SJCRH30 (cell line): ENCODE results near the gene RUNX1. TPM values are rescaled to one million over a fixed set of nuclear protein-coding genes. Genes with fewer than 3 reads are reported as not detected.

Source experiments
- DNase-seq, 2 experiments: peaks; one replicate each; pipeline ENCODE4 v3.0.0-alpha.2; 2015 to 2020
- H3K27ac ChIP-seq: fragments of 250-450 bp; sonication (Bioruptor Pico); 2 replicates; pipeline ENCODE4 v1.5.1; 2020; ENCODE audit warnings: mild to moderate bottlenecking, moderate library complexity
- H3K27me3 ChIP-seq: fragments of 250-450 bp; sonication (Bioruptor Pico); 2 replicates; pipeline ENCODE4 v1.5.1; 2020; ENCODE audit warnings: mild to moderate bottlenecking, moderate library complexity
- H3K36me3 ChIP-seq: fragments of 250-450 bp; sonication (Bioruptor Pico); 2 replicates; pipeline ENCODE4 v1.5.1; 2020; ENCODE audit warnings: mild to moderate bottlenecking, moderate library complexity
- H3K4me1 ChIP-seq: fragments of 250-450 bp; sonication (Bioruptor Pico); 2 replicates; pipeline ENCODE4 v1.5.1; 2020; ENCODE audit warnings: mild to moderate bottlenecking, moderate library complexity
- H3K4me3 ChIP-seq: fragments of 250-450 bp; sonication (Bioruptor Pico); 2 replicates; pipeline ENCODE4 v1.5.1; 2020; ENCODE audit warnings: mild to moderate bottlenecking, moderate library complexity
- H3K9me3 ChIP-seq: fragments of 250-450 bp; sonication (Bioruptor Pico); replicated peaks from 2 replicates; pipeline ENCODE4 v1.5.1; 2020; ENCODE audit warnings: mild to moderate bottlenecking, moderate library complexity
- total RNA-seq: library from RNA; depleted of rRNA; stranded (reverse); fragments of >200 nt; shearing (Covaris generic); gene quantifications from 2 replicates; pipeline ENCODE4 v1.2.3, GENCODE V29; 2014

RUNX1 gene
- total RNA-seq, 1 experiment from 2014 or later: 23.7 TPM

- no peak overlapping the region for H3K4me3 ChIP-seq
Observed at GRCh38 chr21:34992180-34992579, 56.9 kb downstream of the RUNX1 start.

DNA sequence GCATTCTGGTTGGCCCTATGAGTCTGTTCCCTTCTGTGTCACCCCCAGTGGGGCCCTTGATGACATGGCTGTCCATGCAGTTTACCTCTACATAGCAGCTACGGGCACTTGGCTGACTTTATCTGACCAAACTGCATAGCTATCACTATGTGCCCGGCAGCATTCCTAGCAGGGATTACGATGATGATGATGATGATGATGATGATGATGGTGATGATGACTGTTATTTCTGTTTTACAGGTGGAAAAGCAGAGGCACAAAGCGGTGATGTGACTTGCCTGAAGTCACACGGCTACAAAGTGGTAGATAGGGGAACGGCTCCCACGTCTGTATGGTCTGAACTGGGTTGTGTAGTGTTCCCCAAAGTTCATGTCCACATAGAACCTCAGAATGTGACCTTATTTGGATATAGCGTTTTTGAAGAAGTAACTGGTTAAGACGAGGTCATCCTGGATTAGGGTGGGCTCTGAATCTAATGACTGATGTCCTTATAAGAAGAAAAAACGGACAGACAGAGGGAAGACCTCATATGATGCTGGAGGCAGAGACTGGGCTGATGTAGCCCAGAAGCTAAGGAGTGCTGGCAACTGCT lies 57.6 kb downstream of the RUNX1 start:
- no peaks in the 10 kb centered on the region for H3K27me3 ChIP-seq

More at GRCh38 chr21:34992180-34992579, 56.9 kb downstream of the RUNX1 start:
- Histone ChIP-seq H3K4me1 (peaks cover 2% of the 10 kb centered on the region; the same call in 1 of the 2 replicates), H3K9me3 (no peaks in the 10 kb centered on the region), H3K27ac (no peak overlapping the region), H3K36me3 (peaks cover 12% of the 10 kb centered on the region), H3K27me3 (no peaks in the 10 kb centered on the region)
- no peak for DNase-seq

DNA sequence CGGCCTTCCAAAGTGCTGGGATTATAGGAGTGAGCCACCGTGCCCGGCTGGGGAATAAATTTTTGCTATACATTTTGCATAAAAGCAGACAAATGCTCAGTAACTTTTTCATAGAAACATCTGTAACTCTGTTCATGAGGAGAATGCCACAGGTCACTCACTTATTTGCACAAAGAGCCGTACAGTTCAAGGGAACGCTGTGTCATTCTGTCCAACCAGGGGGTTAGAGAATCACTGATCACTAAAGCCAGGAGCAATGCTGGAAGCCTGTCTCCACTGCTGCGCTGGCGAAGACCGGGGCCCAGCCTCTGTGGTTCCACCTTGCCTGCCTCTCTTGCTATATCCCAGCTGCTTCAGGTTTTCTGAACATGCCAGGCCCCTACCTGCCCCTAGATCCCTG lies 58.3 kb downstream of the RUNX1 start:
- H3K4me3 ChIP-seq: no peak overlapping the region
- no peak overlapping the region for H3K27ac ChIP-seq

More for the DNA sequence above, 57.6 kb downstream of the RUNX1 start:
- peaks cover 2% of the 10 kb centered on the region; the same call in 1 of the 2 replicates for H3K4me1 ChIP-seq
- H3K36me3 ChIP-seq: peaks cover 12% of the 10 kb centered on the region
- H3K4me3 ChIP-seq: no peak overlapping the region
- no peak for DNase-seq
- no peaks in the 10 kb centered on the region for H3K9me3 ChIP-seq
- H3K27ac ChIP-seq: no peak overlapping the region

DNA sequence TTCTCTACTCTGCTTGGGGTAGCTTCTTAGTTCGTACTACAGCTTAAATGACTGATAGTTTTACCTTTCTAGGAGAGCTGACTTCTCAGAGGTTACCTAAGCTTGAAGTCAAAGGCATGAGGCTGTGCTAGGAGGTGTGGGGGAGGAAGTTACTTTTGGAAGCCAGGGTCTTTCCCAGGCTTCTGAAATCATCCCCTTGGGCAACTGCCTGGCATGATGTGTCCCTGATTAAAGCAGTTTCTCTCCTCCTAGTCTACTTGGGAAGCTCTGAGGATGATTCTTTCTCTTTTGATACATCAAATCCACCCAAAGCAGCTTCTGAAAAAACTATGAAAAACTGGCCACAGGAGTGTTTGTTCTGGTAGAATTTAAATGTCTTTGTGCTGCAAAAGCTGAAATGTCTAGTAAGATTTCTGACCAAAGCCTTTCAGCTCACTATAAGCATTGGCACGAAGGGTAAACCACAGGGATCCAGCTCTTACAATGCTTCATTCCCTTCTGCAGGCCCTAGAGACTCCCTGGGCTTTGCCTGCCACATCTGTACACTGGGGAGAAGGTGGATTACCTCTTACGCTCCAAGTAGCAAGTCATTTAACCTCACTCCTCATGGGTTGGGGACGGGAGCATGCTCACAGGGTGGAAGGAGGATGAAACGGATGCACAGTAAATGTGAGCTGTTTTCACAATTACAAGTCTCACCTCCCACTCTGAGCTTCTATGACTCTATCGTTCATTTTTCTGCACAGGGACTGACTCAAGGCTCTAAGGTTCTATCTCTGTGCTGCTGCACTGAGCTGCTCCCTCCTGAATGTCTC lies 59.6 kb downstream of the RUNX1 start:
- no peak overlapping the region for H3K27ac ChIP-seq
- H3K4me1 ChIP-seq: peaks cover 2% of the 10 kb centered on the region; the same call in 1 of the 2 replicates

More for the DNA sequence above, 58.3 kb downstream of the RUNX1 start:
- Histone ChIP-seq H3K4me1 (peaks cover 2% of the 10 kb centered on the region; the same call in 1 of the 2 replicates), H3K36me3 (peaks cover 15% of the 10 kb centered on the region), H3K9me3 (no peaks in the 10 kb centered on the region), H3K27me3 (no peaks in the 10 kb centered on the region)
- no peak for DNase-seq

GRCh38 chr21:34988625-34989024 lies 60.5 kb downstream of the RUNX1 start:
- no peak overlapping the region for H3K4me3 ChIP-seq
- no peaks in the 10 kb centered on the region for H3K9me3 ChIP-seq
- H3K27me3 ChIP-seq: no peaks in the 10 kb centered on the region
- H3K36me3 ChIP-seq: peaks cover 18% of the 10 kb centered on the region
- peaks cover 6% of the 10 kb centered on the region for H3K4me1 ChIP-seq
- no peak overlapping the region for H3K27ac ChIP-seq
- no peak for DNase-seq

More for the DNA sequence above, 59.6 kb downstream of the RUNX1 start:
- no peaks in the 10 kb centered on the region for H3K9me3 ChIP-seq
- no peak overlapping the region for H3K4me3 ChIP-seq
- no peaks in the 10 kb centered on the region for H3K27me3 ChIP-seq
- peaks cover 18% of the 10 kb centered on the region for H3K36me3 ChIP-seq
- no peak for DNase-seq

DNA sequence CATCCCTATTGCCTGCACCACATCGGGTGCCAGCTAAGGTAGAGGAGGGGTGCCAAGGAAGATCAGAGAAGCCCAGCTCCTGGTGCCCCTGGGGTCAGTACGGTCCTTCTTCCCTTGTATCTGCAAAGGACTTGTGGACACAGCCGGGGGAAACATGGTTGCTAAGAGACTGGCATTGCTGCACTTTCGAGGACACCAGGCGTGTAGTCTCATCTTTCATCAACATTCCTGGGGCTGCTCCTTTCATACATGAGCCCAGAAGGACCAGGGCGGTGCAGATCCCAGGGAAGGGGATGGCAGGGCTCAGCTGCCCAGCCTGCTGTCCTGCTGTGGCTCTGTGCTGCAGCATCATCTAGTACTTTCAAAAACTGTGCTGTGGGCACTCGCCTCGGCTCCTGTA lies 61.0 kb downstream of the RUNX1 start:
- no peak overlapping the region for H3K4me3 ChIP-seq
- peaks cover 10% of the 10 kb centered on the region for H3K4me1 ChIP-seq
- DNase-seq: peak in 1 of 2 experiments; percentile 35
- no peaks in the 10 kb centered on the region for H3K27me3 ChIP-seq
- H3K9me3 ChIP-seq: no peaks in the 10 kb centered on the region
- peaks cover 17% of the 10 kb centered on the region for H3K36me3 ChIP-seq
- H3K27ac ChIP-seq: no peak overlapping the region

GRCh38 chr21:34987501-34988072 lies 61.5 kb downstream of the RUNX1 start:
- H3K9me3 ChIP-seq: no peaks in the 10 kb centered on the region
- peaks cover 16% of the 10 kb centered on the region for H3K4me1 ChIP-seq
- no peak overlapping the region for H3K4me3 ChIP-seq
- peak overlapping the region; percentile 11; the same call in 1 of the 2 replicates for H3K27ac ChIP-seq
- H3K27me3 ChIP-seq: no peaks in the 10 kb centered on the region
- no peak for DNase-seq
- H3K36me3 ChIP-seq: peaks cover 13% of the 10 kb centered on the region

- Histone ChIP-seq H3K27me3 (no peaks in the 10 kb centered on the region), H3K4me3 (no peak overlapping the region), H3K36me3 (peaks cover 16% of the 10 kb centered on the region), H3K4me1 (peaks cover 16% of the 10 kb centered on the region), H3K9me3 (no peaks in the 10 kb centered on the region), H3K27ac (peak overlapping the region; percentile 11; the same call in 1 of the 2 replicates)
- DNase-seq: peak in 1 of 2 experiments; percentile 46
Observed at GRCh38 chr21:34986561-34987500, 62.3 kb downstream of the RUNX1 start.

- Histone ChIP-seq H3K27ac (no peak overlapping the region), H3K4me3 (no peak overlapping the region), H3K9me3 (no peaks in the 10 kb centered on the region), H3K27me3 (no peaks in the 10 kb centered on the region), H3K36me3 (peaks cover 14% of the 10 kb centered on the region), H3K4me1 (peaks cover 16% of the 10 kb centered on the region)
- DNase-seq: no peak
Observed at GRCh38 chr21:34984356-34985058, 64.6 kb downstream of the RUNX1 start.

DNA sequence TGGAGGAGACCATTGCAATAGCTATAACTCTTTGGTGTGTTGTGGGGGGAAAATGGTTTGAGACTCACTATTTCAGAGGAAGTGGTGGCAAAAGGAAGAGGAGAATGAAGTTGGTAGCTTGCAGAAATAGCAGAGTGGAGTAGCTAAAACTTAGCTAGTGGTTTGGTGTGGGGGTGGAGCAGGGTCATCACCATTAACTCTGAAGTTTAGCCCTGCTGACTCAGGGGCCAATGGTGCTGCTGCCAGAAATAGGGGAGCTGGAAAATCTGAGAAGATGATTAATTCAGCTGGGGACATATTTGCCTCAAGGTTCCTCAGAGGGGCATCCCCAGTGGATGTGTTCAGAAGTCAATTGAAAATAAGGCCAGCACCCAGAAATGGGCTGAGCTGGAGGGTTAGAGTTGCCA lies 65.4 kb downstream of the RUNX1 start:
- H3K4me3 ChIP-seq: no peak overlapping the region
- peaks cover 16% of the 10 kb centered on the region for H3K4me1 ChIP-seq
- peak in 1 of 2 experiments; percentile 25 for DNase-seq
- H3K9me3 ChIP-seq: no peaks in the 10 kb centered on the region
- H3K27ac ChIP-seq: peak overlapping the region; percentile 30
- H3K36me3 ChIP-seq: peaks cover 16% of the 10 kb centered on the region
- no peaks in the 10 kb centered on the region for H3K27me3 ChIP-seq

DNA sequence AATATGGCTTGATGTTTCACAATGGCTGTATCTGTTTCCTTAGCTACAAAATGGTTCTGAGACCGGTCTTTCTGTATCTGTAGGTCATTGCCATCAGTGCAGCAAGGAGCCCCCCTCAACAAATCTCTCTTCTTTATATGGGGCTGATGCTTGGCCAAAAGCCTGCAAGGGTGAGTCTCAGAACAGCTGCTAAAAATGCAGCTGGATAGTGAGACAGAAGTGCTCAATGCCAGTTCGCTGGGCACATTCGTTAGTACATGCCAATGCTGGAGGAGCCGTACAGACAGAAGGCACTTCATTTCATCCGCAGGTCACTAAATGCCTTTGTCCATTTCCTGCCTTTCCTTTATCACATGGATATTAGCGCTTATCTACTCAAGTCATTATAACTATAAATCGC lies 67.3 kb downstream of the RUNX1 start:
- Histone ChIP-seq H3K27me3 (no peaks in the 10 kb centered on the region), H3K27ac (no peak overlapping the region), H3K36me3 (peaks cover 21% of the 10 kb centered on the region), H3K4me3 (no peak overlapping the region), H3K4me1 (peaks cover 14% of the 10 kb centered on the region), H3K9me3 (no peaks in the 10 kb centered on the region)
- no peak for DNase-seq

- peaks cover 17% of the 10 kb centered on the region for H3K36me3 ChIP-seq
- H3K27ac ChIP-seq: no peak overlapping the region
- H3K4me1 ChIP-seq: peaks cover 14% of the 10 kb centered on the region
- DNase-seq: no peak
- H3K27me3 ChIP-seq: no peaks in the 10 kb centered on the region
- H3K4me3 ChIP-seq: no peak overlapping the region
- H3K9me3 ChIP-seq: no peaks in the 10 kb centered on the region
Observed at GRCh38 chr21:34980423-34981115, 68.5 kb downstream of the RUNX1 start.

DNA sequence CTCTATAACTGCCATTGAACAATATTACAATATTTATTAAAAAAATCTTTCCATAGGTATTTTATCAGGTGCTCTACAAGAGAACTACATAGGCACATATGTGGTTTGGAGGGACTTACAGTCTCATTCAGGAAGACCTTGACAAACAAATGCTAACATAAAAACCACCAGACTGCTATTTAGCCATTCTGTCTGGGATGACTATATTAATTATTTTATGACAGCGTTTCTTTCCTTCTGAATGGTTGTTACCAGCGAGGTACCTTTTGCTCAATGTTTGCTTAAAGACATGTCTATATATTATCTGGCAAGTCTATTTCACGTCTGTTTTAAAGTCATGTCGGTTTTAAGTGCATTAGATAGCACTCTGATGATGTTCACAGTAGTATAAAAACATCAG lies 69.7 kb downstream of the RUNX1 start:
- Histone ChIP-seq H3K27me3 (no peaks in the 10 kb centered on the region), H3K4me3 (no peak overlapping the region), H3K27ac (no peak overlapping the region), H3K36me3 (peaks cover 15% of the 10 kb centered on the region), H3K9me3 (no peaks in the 10 kb centered on the region), H3K4me1 (peaks cover 14% of the 10 kb centered on the region)
- DNase-seq: no peak
